Neural cell (in vitro differentiated cells): Measurements from ENCODE around the gene KLHL15. TPM values are rescaled to one million over a fixed set of nuclear protein-coding genes. Genes with fewer than 3 reads are reported as not detected.

Source experiments
- H2AFZ ChIP-seq: fragments of 200-600, 300-800 bp; sonication (generic), shearing (Covaris generic); 2 replicates; pipeline ENCODE4 v1.6.0; 2014; ENCODE audit warnings: low read depth, mild to moderate bottlenecking, antibody characterized with exemption, low read length, moderate library complexity
- H3F3A ChIP-seq: fragments of 200-600 bp; shearing (Covaris generic); 2 replicates; pipeline ENCODE4 v1.6.1; 2016; ENCODE audit warnings: mild to moderate bottlenecking, moderate library complexity, mixed read lengths, antibody characterized with exemption, low read length; ENCODE audit not compliant: insufficient read depth, poor library complexity, severe bottlenecking
- H3K27ac ChIP-seq: fragments of 200-600, 300-800 bp; sonication (generic), shearing (Covaris generic); 2 replicates; pipeline ENCODE4 v1.5.1; 2014; ENCODE audit warnings: mild to moderate bottlenecking, low read length, moderate library complexity
- H3K27me3 ChIP-seq: fragments of 300-800, 200-600 bp; sonication (generic), shearing (Covaris generic); 2 replicates; pipeline ENCODE4 v1.6.0; 2014; ENCODE audit warnings: mild to moderate bottlenecking, low read depth, low read length, moderate library complexity; ENCODE audit not compliant: insufficient read depth
- H3K36me3 ChIP-seq: fragments of 300-800, 200-600 bp; sonication (generic), shearing (Covaris generic); 2 replicates; pipeline ENCODE4 v1.5.1; 2014; ENCODE audit warnings: mild to moderate bottlenecking, antibody characterized with exemption, low read length, moderate library complexity; ENCODE audit not compliant: insufficient read depth
- H3K4me2 ChIP-seq: fragments of 300-800, 200-600 bp; sonication (generic), shearing (Covaris generic); 2 replicates; pipeline ENCODE4 v1.6.0; 2014; ENCODE audit warnings: mild to moderate bottlenecking, low read length
- H3K4me3 ChIP-seq: fragments of 300-800, 200-600 bp; sonication (generic), shearing (Covaris generic); 2 replicates; pipeline ENCODE4 v1.5.1; 2014; ENCODE audit warnings: mild to moderate bottlenecking, low read length, moderate library complexity
- H3K79me2 ChIP-seq: fragments of 200-600 bp; shearing (Covaris generic); replicated peaks from 2 replicates; pipeline ENCODE4 v1.6.0; 2014; ENCODE audit warnings: mild to moderate bottlenecking, low read length, moderate library complexity; ENCODE audit not compliant: insufficient read depth
- H3K9ac ChIP-seq: fragments of 300-800, 200-600 bp; sonication (generic), shearing (Covaris generic); 2 replicates; pipeline ENCODE4 v1.6.1; 2016; ENCODE audit warnings: mild to moderate bottlenecking, low read length, mixed read lengths
- H3K9me2 ChIP-seq: fragments of 200-600 bp; shearing (Covaris generic); 2 replicates; pipeline ENCODE4 v1.6.1; 2016; ENCODE audit warnings: mild to moderate bottlenecking, low read length, mixed read lengths; ENCODE audit not compliant: insufficient read depth
- H3K9me3 ChIP-seq: fragments of 200-600, 300-800 bp; sonication (generic), shearing (Covaris generic); 2 replicates; pipeline ENCODE4 v1.6.1; 2016; ENCODE audit warnings: mild to moderate bottlenecking, mixed run types, low read length, moderate library complexity, mixed read lengths
- H4K20me1 ChIP-seq: fragments of 200-600 bp; shearing (Covaris generic); 2 replicates; pipeline ENCODE4 v1.6.1; 2016; ENCODE audit warnings: mild to moderate bottlenecking, mixed run types; ENCODE audit not compliant: insufficient read depth
- EP300 ChIP-seq: fragments of 450-650 bp; conservative IDR thresholded peaks from 2 replicates; pipeline ENCODE4 v1.6.1; 2014; ENCODE audit warnings: antibody characterized with exemption, mild to moderate bottlenecking, moderate library complexity; ENCODE audit not compliant: poor library complexity, severe bottlenecking
- EZH2 ChIP-seq: fragments of 200-600, 300-800 bp; shearing (Covaris generic), sonication (generic); IDR thresholded peaks from 2 replicates; pipeline ENCODE4 v1.6.1; 2014; ENCODE audit warnings: antibody characterized with exemption, low read length, borderline replicate concordance, mild to moderate bottlenecking; ENCODE audit not compliant: insufficient read depth, poor library complexity, severe bottlenecking
- MXI1 ChIP-seq: fragments of 450-650 bp; conservative IDR thresholded peaks from 2 replicates; pipeline ENCODE4 v1.6.1; 2014; ENCODE audit warnings: antibody characterized with exemption, mild to moderate bottlenecking; ENCODE audit not compliant: poor library complexity, severe bottlenecking
- POLR2AphosphoS5 ChIP-seq: IDR thresholded peaks from 2 replicates; pipeline ENCODE4 v1.6.1; 2012
- RAD21 ChIP-seq: fragments of 450-650 bp; conservative IDR thresholded peaks from 2 replicates; pipeline ENCODE4 v1.6.1; 2014; ENCODE audit warnings: antibody characterized with exemption, mild to moderate bottlenecking, moderate library complexity
- SMC3 ChIP-seq: fragments of 450-650 bp; conservative IDR thresholded peaks from 2 replicates; pipeline ENCODE4 v1.6.1; 2014; ENCODE audit warnings: antibody characterized with exemption, mild to moderate bottlenecking, moderate library complexity; ENCODE audit not compliant: poor library complexity
- TAF1 ChIP-seq: IDR thresholded peaks from 2 replicates; pipeline ENCODE4 v1.6.1; 2012; ENCODE audit warnings: low read depth
- polyA plus RNA-seq: library from polyadenylated mRNA; depleted of rRNA; stranded (reverse); fragments of >200 nt; gene quantifications from 2 replicates; pipeline ENCODE4 v1.2.3, GENCODE V29; 2014
- TF ChIP-seq, protein P1 (sequence below): fragments of 450-650 bp; IDR thresholded peaks from 2 replicates; pipeline ENCODE4 v1.5.1; 2014; ENCODE audit warnings: antibody characterized with exemption, mild to moderate bottlenecking, moderate library complexity; ENCODE audit not compliant: poor library complexity, severe bottlenecking
- TF ChIP-seq, protein P2 (sequence below): IDR thresholded peaks from 2 replicates; pipeline ENCODE4 v1.6.1; 2012; ENCODE audit warnings: borderline replicate concordance

The KLHL15 gene
- polyA plus RNA-seq, 1 donor from 2014 or later, result 12.9 TPM

DNA sequence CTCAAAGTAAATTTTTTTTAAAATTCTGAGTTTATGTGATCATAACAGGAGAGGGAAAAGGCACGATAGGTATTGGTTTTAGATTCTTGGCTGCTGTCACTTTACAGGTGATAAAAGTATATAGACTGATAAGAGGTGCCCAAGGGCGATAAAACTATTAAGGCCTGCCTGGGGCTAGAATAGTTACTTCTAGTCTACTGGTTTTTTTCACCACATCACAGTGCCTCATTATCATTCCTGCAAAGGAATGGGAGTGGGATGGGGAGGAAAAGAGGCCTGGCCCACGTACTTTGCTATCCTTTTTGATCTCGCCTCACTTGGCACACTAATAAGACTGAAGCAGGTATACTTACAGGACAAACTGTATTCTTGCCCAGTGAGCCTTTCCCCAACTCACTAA is 72.6 kb downstream of the KLHL15 start:
- Histone ChIP-seq H3K9me2 (no peaks in the 10 kb centered on the region), H4K20me1 (no peaks in the 10 kb centered on the region), H3K9me3 (no peaks in the 10 kb centered on the region), H3K9ac (no peak overlapping the region), H3K27me3 (no peaks in the 10 kb centered on the region), H3F3A (no peaks in the 10 kb centered on the region), H3K4me3 (no peak overlapping the region), H2AFZ (no peak overlapping the region), H3K36me3 (no peaks in the 10 kb centered on the region), H3K79me2 (no peaks in the 10 kb centered on the region), H3K4me2 (no peak overlapping the region), H3K27ac (no peak overlapping the region)
- no peak for TF ChIP-seq EP300
- no peak for TF ChIP-seq TAF1
- no peak for TF ChIP-seq MXI1
- TF ChIP-seq POLR2AphosphoS5, result no peak
- TF ChIP-seq, protein P1, sequence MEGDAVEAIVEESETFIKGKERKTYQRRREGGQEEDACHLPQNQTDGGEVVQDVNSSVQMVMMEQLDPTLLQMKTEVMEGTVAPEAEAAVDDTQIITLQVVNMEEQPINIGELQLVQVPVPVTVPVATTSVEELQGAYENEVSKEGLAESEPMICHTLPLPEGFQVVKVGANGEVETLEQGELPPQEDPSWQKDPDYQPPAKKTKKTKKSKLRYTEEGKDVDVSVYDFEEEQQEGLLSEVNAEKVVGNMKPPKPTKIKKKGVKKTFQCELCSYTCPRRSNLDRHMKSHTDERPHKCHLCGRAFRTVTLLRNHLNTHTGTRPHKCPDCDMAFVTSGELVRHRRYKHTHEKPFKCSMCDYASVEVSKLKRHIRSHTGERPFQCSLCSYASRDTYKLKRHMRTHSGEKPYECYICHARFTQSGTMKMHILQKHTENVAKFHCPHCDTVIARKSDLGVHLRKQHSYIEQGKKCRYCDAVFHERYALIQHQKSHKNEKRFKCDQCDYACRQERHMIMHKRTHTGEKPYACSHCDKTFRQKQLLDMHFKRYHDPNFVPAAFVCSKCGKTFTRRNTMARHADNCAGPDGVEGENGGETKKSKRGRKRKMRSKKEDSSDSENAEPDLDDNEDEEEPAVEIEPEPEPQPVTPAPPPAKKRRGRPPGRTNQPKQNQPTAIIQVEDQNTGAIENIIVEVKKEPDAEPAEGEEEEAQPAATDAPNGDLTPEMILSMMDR, result no peak
- TF ChIP-seq EZH2, result no peak
- no peak for TF ChIP-seq RAD21
- TF ChIP-seq SMC3, result no peak
- TF ChIP-seq, protein P2, sequence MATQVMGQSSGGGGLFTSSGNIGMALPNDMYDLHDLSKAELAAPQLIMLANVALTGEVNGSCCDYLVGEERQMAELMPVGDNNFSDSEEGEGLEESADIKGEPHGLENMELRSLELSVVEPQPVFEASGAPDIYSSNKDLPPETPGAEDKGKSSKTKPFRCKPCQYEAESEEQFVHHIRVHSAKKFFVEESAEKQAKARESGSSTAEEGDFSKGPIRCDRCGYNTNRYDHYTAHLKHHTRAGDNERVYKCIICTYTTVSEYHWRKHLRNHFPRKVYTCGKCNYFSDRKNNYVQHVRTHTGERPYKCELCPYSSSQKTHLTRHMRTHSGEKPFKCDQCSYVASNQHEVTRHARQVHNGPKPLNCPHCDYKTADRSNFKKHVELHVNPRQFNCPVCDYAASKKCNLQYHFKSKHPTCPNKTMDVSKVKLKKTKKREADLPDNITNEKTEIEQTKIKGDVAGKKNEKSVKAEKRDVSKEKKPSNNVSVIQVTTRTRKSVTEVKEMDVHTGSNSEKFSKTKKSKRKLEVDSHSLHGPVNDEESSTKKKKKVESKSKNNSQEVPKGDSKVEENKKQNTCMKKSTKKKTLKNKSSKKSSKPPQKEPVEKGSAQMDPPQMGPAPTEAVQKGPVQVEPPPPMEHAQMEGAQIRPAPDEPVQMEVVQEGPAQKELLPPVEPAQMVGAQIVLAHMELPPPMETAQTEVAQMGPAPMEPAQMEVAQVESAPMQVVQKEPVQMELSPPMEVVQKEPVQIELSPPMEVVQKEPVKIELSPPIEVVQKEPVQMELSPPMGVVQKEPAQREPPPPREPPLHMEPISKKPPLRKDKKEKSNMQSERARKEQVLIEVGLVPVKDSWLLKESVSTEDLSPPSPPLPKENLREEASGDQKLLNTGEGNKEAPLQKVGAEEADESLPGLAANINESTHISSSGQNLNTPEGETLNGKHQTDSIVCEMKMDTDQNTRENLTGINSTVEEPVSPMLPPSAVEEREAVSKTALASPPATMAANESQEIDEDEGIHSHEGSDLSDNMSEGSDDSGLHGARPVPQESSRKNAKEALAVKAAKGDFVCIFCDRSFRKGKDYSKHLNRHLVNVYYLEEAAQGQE, result no peak

DNA sequence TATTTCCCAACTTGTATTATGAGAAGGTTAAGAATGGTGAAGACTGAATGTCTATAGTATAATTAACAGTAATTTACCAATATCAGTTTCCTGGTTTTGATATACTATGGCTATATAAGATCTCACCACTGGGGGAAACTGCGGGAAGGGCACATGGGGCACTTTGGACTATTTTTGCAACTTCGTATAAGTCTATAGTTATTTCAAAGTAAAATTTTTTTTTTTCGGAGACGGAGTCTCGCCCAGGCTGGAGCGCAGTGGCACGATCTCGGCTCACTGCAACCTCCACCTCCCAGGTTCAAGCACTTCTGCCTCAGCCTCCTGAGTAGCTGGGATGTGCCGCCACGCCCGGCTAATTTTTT is 73.1 kb downstream of the KLHL15 start:
- TF ChIP-seq SMC3, result no peak
- TF ChIP-seq, protein P1, result no peak
- no peak for TF ChIP-seq MXI1
- TF ChIP-seq RAD21, result no peak
- TF ChIP-seq EZH2, result no peak
- no peak for TF ChIP-seq EP300
- TF ChIP-seq, protein P2, result no peak
- TF ChIP-seq POLR2AphosphoS5, result no peak
- no peak for TF ChIP-seq TAF1
- no peak overlapping the region for H2AFZ ChIP-seq

More for the DNA sequence above, 73.1 kb downstream of the KLHL15 start:
- H4K20me1 ChIP-seq, result no peaks in the 10 kb centered on the region
- H3K36me3 ChIP-seq, result no peaks in the 10 kb centered on the region
- H3K4me2 ChIP-seq, result no peak overlapping the region
- H3K9me3 ChIP-seq, result no peaks in the 10 kb centered on the region
- no peaks in the 10 kb centered on the region for H3K9me2 ChIP-seq
- H3K4me3 ChIP-seq, result no peak overlapping the region
- no peak overlapping the region for H3K27ac ChIP-seq
- H3F3A ChIP-seq, result no peaks in the 10 kb centered on the region
- H3K9ac ChIP-seq, result no peak overlapping the region
- H3K27me3 ChIP-seq, result no peaks in the 10 kb centered on the region
- no peaks in the 10 kb centered on the region for H3K79me2 ChIP-seq
